Cardiac muscle cell (in vitro differentiated cells and primary cell): ENCODE data around the gene C22orf31. TPM values are rescaled to one million over a fixed set of nuclear protein-coding genes. Genes with fewer than 3 reads are reported as not detected.

Experiments used
- DNase-seq, 2 donors: peaks; one replicate each; pipeline versions ENCODE4 v3.0.0 to v3.0.0-alpha.2; 2010 to 2017; ENCODE audit warnings: low read depth in 1 of 2, low spot score in 1 of 2
- H3K27ac ChIP-seq: fragments of 200-600 bp; sonication (generic); 2 replicates; pipeline ENCODE4 v1.5.1; 2016
- H3K27me3 ChIP-seq: fragments of 200-600 bp; sonication (generic); 2 replicates; pipeline ENCODE4 v1.6.0; 2016; ENCODE audit warnings: control low read depth
- H3K36me3 ChIP-seq: fragments of 200-600 bp; sonication (generic); 2 replicates; pipeline ENCODE4 v1.5.1; 2016; ENCODE audit warnings: control low read depth
- H3K4me1 ChIP-seq: fragments of 200-600 bp; sonication (generic); 2 replicates; pipeline ENCODE4 v1.8.1; 2017; ENCODE audit warnings: low read depth, mild to moderate bottlenecking, mixed run types
- H3K4me3 ChIP-seq: fragments of 200-600 bp; sonication (generic); 2 replicates; pipeline ENCODE4 v1.5.1; 2016; ENCODE audit warnings: mild to moderate bottlenecking
- H3K9me3 ChIP-seq: fragments of 200-600 bp; sonication (generic); 2 replicates; pipeline ENCODE4 v1.5.1; 2017; ENCODE audit warnings: low read depth, mild to moderate bottlenecking, control low read depth
- polyA plus RNA-seq: library from polyadenylated mRNA; unstranded; fragments of >200 nt; fragmentation: Nextera tagmentation; extraction: Ambion mirVana; gene quantifications from 2 replicates; pipeline ENCODE4 v1.2.1, GENCODE V29; 2016
- total RNA-seq: library from RNA; depleted of rRNA; stranded (reverse); fragments of >200 nt; gene quantifications from 2 replicates; pipeline ENCODE4 v1.2.3, GENCODE V29; 2016
- TF ChIP-seq, protein P1 (sequence below): IDR thresholded peaks from 2 replicates; pipeline ENCODE4 v1.5.1; 2012; ENCODE audit warnings: low read depth, mild to moderate bottlenecking, low read length

C22orf31 gene
- total and polyA plus RNA-seq, 2 experiments from 2014 or later: not detected

DNA sequence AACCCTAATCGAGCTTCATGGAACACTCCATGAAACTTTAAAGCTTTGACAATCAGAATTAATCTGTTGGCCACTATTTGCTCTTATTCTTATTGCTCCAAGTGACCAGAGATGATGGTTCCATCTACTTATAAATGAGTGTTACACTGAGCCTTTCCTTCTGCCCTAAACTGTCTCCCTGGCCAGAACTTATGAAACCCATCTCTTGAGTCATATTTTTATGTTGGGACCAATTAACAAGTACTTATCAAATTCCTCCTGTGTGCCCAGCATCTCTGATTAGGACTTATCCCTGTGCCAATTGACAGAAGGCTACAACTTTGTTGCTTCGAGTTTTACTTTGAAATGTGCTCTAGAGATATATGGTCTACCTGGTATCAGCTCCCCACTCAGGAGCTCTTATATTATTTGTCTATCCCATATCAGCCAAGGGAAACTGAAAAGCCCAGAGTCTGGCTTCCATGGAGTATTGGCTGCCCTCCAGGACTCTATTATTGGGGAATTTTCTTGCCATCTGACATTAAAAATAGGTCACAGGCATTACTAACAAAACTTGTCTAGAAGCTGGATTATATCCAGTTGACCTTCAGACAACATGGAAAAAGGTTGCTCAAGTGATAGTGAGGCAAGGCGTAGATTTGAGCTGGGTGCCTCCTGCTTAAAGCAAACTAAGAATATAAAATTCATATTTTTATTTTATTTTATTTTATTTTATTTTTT, 20.0 kb upstream of the C22orf31 start:
- Histone ChIP-seq H3K27ac (no peak overlapping the region), H3K9me3 (no peaks in the 10 kb centered on the region), H3K4me3 (no peak overlapping the region), H3K27me3 (no peaks in the 10 kb centered on the region), H3K4me1 (peaks cover 17% of the 10 kb centered on the region), H3K36me3 (no peaks in the 10 kb centered on the region)
- DNase-seq: peak in 1 of 2 donors; percentile 44
- TF ChIP-seq, protein P1, sequence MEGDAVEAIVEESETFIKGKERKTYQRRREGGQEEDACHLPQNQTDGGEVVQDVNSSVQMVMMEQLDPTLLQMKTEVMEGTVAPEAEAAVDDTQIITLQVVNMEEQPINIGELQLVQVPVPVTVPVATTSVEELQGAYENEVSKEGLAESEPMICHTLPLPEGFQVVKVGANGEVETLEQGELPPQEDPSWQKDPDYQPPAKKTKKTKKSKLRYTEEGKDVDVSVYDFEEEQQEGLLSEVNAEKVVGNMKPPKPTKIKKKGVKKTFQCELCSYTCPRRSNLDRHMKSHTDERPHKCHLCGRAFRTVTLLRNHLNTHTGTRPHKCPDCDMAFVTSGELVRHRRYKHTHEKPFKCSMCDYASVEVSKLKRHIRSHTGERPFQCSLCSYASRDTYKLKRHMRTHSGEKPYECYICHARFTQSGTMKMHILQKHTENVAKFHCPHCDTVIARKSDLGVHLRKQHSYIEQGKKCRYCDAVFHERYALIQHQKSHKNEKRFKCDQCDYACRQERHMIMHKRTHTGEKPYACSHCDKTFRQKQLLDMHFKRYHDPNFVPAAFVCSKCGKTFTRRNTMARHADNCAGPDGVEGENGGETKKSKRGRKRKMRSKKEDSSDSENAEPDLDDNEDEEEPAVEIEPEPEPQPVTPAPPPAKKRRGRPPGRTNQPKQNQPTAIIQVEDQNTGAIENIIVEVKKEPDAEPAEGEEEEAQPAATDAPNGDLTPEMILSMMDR: no peak

DNA sequence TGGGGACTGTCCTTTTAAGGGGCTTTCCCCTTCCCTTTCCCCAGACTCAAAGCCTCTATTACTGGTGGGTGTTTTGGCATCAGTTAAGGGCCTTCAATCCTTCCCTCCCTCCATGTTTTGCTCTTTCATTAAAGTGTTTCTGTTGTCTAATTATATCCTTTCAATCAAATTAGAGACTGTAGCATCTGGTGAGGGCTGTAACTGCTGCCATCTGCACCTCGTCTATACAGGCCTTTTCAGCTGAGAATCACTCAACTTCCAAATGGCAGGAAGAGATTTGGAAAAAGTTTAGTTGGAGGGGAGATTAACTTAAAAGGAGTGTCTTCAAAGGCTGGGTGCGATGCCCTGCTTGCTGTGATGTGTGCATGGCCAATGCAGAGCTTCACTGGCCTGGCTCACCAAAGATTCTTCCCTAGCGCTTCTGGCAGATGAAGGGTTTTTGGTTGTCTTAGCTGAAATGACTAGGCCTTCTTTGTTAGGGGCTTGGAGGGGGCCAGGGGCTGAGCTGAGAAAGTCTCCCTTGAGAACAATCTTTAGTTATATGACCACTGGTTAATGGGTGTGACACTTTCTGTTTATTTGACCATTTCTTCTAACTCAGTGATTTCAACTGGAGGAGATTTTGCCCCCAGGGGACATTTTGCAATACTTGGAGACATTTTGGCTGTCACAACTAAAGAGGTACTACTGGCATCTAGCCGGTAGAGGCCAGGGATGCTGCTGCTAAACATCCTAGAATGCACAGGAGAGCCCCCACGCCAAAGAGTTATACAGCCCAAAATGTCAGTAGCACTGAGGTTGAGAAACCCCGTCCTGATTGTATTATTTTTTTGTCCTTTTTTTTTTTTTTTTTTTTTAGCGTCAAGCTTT, 18.7 kb upstream of the C22orf31 start:
- Histone ChIP-seq H3K36me3 (no peaks in the 10 kb centered on the region), H3K4me3 (no peak overlapping the region), H3K9me3 (no peaks in the 10 kb centered on the region), H3K4me1 (peaks cover 17% of the 10 kb centered on the region), H3K27ac (no peak overlapping the region), H3K27me3 (no peaks in the 10 kb centered on the region)
- peak in 1 of 2 donors; percentile 39 for DNase-seq
- TF ChIP-seq, protein P1: no peak

DNA sequence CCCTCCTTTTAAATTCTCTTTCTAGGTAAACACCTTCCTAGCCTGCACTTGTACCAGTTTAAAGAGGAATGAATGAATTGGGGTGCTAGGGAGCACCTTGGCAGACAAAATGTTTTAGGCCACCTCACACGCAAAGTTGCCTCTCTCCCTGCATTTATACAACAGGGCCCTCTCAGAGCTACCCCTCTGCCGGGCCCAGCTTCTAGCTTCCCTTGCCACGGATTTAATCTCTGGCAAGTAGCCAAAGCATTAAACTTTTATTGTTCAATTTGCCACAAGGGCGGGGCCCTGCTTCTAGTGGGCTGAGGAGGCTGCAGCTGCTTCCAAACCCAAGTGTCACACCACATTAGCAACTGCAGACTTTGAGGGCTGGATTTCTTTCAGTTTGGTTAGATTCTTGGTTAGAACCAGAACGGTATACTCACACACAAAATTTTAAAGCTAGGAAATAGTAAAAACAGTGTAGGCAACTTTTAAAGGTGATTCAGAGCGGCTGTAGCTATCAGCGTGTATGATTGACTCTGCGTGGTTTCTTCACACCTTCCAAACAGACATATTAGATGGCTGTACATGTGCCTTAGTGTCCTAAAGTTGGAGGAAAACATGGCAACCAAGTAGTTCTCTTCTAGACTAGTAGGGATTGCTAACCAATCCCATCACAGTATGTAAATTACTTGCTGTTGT, 17.7 kb upstream of the C22orf31 start:
- H3K27ac ChIP-seq: no peak overlapping the region
- no peaks in the 10 kb centered on the region for H3K9me3 ChIP-seq
- no peak for DNase-seq
- peaks cover 18% of the 10 kb centered on the region for H3K4me1 ChIP-seq
- TF ChIP-seq, protein P1: no peak
- H3K36me3 ChIP-seq: no peaks in the 10 kb centered on the region
- H3K27me3 ChIP-seq: no peaks in the 10 kb centered on the region
- H3K4me3 ChIP-seq: no peak overlapping the region

DNA sequence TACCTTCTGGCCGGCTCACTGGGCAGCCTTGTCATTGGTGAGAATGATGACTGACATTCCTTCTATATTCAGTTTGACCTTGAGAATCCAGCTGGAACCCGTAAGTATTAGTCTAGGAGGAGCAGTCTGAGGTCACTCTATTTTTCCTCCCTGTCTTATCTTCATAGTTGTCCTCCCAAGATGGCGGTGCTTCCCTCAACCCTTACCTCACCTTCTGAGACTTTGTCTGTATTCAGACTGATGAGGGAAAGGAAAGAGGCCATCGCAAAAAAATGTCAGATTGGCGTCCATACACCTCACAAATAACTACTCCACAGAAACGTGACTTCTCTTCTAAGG, 17.2 kb upstream of the C22orf31 start:
- Histone ChIP-seq H3K36me3 (no peaks in the 10 kb centered on the region), H3K4me1 (peaks cover 15% of the 10 kb centered on the region), H3K4me3 (no peak overlapping the region), H3K9me3 (no peaks in the 10 kb centered on the region), H3K27ac (peak overlapping the region; percentile 12), H3K27me3 (no peaks in the 10 kb centered on the region)
- TF ChIP-seq, protein P1: no peak
- DNase-seq: no peak

DNA sequence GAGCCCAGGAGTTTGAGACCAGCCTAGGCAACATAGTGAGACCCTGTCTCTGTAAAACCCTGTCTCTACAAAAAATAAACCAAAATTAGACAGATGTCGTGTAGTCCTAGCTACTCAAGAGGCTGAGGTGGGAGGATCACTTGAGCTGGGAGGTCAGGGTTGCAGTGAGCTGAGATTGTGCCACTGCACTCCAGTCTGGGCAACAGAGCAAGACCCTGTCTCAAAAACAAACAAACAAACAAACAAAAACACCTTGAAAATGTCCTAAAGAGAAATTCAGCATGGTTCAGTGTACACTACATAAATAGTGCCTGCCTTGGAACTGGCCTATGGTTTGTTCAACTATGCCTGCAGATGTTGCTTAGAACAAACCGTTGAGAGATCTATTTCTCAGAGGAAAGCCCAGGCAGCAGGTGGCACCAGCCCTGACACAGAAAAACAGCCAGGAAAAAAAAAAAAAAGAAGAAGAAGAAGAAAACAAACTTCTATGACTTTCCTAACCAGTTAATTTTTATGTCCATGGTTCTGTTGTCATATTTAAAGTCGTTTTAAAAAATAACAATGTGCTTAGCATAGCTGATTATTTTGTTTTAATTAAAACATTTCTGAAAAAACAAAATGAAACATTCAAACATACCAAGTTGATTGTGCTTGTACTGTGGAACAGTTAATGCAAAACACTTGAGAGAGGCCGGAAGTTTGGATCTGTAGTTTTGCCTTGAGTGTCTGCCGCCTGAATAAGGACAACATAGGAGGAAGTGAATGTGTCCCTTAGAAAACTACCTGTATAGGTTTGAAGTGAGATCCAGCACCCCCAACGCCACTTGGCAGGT, 16.6 kb upstream of the C22orf31 start:
- DNase-seq: no peak
- H3K9me3 ChIP-seq: no peaks in the 10 kb centered on the region
- no peak overlapping the region for H3K4me3 ChIP-seq
- peak overlapping the region; percentile 12 for H3K27ac ChIP-seq
- H3K36me3 ChIP-seq: no peaks in the 10 kb centered on the region
- H3K27me3 ChIP-seq: peaks cover 2% of the 10 kb centered on the region
- TF ChIP-seq, protein P1: no peak
- peaks cover 15% of the 10 kb centered on the region for H3K4me1 ChIP-seq
